Hematopoietic multipotent progenitor cell treated with erythropoietin and hydrocortisone succinate and interleukin-3 and kit ligand, for 6 days (in vitro differentiated cells): ENCODE data around the gene POLR2M.

ENCODE experiments used
- DNase-seq: peaks from one replicate; pipeline ENCODE4 v3.0.0-alpha.2; 2015

POLR2M gene

GRCh38 chr15:57743424-57743823 is 36.9 kb downstream of the POLR2M start:
- DNase-seq, result peak; percentile 24

DNA sequence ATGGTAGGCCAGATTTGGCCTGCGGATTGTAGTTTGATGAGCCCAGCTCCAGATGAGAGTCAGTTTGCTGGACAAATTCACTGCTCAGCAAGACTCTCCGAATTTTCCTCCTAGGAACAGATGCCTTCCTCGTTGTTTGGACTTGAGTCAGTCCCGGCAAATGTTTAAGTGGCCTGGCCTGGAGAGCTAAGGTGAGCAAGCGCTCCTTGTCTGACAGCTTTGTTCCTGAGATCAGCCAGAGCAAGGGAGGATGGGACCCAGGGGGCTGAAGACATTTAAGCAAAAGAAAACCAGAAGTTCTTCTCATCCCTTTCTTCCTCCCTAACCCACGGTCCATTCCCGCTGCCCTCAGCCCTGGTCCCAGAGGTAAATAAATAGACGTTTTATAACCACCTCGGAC is 40.3 kb downstream of the POLR2M start:
- DNase-seq, result no peak

DNA sequence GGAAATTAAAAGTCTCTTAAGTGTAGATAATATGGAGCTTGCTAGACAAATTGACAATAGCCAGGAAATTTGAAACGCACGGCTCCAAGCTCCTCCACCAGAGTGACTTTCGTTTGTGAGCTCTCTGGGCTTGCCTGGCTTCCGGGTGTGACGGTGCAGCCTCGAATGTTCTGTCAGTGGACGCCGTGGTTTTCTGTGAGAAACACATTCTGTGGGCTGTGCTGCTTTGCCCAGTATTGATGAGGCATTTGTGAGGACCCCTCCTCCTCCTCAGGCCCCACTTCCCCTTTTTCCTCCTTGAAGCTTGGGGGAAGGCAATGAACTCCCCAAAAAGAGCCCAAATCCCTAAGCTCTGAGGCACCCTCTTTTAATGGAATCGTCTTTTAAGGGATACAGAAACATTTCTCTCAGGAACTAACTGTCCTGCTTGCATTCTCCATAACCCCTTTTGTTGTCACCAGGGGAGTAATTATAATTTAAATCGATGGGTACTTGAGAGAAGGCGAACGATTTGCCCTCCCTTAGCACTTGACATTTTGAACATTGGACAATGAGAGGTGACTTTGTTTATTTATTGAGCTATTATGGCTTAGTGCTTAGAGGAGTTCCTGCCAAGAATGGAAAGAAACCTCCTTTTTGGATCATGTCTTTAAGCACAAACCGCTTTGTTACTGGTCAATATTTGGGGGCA is 40.8 kb downstream of the POLR2M start:
- peak; percentile 14 for DNase-seq

- DNase-seq, result peak; percentile 17
Observed at GRCh38 chr15:57751177-57751800, 44.8 kb downstream of the POLR2M start.

DNA sequence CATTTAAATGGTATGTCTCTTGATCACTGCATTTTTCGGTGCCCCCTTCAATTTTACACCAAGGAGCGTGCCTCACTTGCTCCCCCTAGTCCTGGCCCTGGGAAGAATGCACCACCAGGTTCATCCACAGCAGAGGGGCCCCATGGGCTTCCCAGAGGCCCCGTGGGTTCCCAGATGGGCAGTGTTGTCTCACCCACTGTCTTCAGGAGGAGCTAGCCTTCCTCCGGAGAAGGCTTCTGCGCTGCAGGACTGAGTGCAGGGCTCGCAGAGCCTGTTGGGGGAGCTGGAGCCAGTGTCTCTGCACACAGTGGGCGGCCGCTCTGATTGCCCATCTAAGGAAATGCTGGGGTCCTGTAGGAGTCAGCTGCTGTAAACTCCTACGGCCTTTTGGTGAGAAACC is 45.9 kb downstream of the POLR2M start:
- no peak for DNase-seq

DNA sequence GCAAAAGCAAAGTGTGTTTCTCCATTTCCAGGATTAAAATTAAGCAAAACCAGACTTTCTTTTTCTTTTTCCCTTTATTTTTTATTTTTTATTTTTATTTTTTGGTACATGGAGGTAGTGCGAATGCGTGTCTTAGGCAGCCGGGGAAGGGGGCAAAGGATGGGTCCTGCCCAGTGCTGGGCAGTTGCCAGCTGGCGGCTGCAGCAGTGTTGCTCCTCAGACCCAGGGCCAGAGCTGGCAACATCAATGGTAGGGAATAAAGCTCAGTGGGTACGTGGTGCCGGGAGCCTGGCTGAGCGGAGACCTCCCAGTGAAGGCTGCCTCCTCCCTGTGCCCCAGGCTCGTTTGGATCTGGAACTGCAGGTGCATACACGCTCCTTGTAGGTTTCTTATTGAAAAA is 46.3 kb downstream of the POLR2M start:
- no peak for DNase-seq

DNA sequence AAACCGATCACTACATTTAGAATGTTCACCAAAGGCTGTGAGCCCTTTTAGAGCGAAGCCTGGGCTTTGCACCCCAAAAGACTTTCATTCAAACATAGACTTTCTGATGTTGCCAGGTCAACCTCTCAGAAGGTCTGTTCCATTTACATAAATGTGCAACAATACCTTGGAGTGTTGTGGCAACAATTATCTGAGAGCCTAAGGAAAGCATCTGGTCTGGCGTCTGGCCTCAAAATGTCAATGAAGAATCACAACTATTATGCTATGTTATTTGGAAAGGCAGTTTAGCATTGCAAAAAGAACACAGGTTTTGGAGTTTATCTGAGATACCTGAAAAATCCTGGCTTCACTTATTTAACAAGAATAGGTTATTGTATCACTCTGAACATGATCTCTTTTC is 50.0 kb downstream of the POLR2M start:
- no peak for DNase-seq

GRCh38 chr15:57758560-57758959 is 52.0 kb downstream of the POLR2M start:
- DNase-seq, result no peak

- no peak for DNase-seq
Observed at GRCh38 chr15:57761562-57761961, 55.0 kb downstream of the POLR2M start.

DNA sequence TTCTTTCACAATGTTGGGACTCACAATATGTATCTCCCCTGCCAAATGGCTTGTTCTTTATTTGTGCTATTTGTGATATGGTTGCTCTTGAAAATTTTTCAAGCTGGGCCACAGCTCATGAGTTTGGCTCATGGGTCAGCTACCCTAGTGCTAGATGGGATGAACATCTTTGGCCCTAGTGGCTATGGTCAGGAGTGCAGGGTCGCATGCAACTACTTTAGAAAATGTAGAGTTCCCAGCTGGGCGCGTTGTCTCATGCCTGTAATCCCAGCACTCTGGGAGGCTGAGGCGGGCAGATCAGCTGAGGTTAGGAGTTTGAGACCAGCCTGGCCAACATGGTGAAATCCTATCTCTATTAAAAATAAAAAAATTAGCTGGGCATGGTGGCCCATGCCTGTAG is 55.8 kb downstream of the POLR2M start:
- peak; percentile 10 for DNase-seq

- DNase-seq, result no peak
Observed at GRCh38 chr15:57763176-57763964, 56.9 kb downstream of the POLR2M start.
